GM12872 (cell line): ENCODE measurements around the gene TMPRSS6.

Experiments used
- CTCF ChIP-seq: IDR thresholded peaks from 3 replicates; pipeline ENCODE4 v1.5.1; 2011; ENCODE audit warnings: low read depth, mild to moderate bottlenecking, low read length, moderate library complexity; ENCODE audit not compliant: insufficient read depth

Gene TMPRSS6

DNA sequence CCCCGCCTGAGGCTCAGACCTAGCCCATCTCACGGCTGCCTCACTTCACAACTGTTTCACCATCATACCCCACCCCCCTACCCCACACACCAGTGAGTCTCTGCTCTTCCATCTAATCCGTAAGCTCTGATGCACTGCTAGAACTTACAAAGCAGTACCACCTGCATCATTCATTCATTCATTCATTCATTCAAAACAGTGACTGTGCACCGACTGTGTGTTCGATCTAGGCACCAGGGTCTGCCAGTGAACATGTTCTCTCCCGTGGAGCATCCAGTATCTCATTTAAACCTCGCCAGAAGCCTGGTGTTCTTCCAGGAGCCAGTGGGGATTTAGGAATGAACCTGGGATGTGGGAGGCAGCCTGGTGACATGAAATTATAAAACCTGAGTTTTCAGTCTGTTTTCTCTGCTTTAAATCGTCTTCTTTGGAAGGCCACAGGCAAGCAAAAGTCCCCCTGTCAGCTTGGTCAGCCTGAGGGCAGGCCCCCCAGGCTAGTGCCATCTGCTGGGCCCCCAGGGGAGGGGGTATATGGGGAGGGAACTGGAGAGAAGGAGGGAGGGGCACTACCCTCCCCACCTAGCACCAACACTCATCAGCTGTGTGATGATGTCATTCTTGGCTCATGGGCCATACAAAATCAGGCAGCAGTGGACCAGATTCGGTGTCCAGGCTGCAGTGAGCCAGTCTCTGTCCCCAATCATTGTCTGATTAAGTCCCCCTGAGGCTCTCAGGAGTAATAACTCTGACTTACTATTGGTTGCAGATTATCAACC is 18.4 kb downstream of the TMPRSS6 start:
- TF ChIP-seq CTCF: no peak

DNA sequence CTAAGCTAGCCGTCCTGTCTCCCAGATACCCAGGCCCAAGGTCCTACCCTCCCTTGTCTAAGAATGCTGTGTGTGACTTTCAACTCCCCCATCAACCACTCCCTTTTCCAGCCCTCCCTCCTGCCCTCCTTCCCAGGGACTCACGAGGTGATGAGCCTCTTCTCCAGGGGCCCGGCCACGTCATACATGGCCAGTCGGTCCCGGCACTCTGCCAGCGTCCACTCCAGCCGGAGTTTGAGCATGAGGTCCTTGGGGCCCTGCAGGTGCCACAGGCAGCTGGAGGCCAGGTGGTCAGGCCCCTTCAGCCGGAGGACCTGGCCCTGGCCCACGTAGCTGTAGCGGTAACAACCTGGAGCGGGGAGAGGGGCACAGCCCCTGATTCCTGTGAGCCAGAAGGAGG is 20.1 kb downstream of the TMPRSS6 start:
- no peak for TF ChIP-seq CTCF

GRCh38 chr22:37088750-37089408 is 20.6 kb downstream of the TMPRSS6 start:
- no peak for TF ChIP-seq CTCF

- TF ChIP-seq CTCF: no peak
Observed at GRCh38 chr22:37088108-37088605, 21.4 kb downstream of the TMPRSS6 start.

DNA sequence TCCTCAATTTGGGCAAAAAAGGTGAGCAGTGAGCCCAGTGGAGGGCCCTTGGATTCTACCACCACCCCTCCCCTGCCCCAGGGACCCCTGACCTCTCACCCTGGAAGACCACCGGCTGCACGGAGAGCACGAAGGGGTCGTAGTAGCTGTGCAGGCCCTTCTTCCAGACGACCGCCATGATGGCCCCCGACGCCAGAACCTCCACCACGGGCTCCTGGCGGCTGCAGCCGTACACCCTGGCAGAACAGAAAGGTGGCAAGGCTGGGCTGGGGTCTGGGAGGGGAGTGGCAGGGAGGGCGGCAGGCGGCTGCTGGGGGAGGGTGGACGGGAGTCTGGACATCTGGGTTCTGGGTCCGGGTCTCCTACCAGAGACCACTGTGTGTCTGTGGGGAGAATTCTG is 23.3 kb downstream of the TMPRSS6 start:
- no peak for TF ChIP-seq CTCF

DNA sequence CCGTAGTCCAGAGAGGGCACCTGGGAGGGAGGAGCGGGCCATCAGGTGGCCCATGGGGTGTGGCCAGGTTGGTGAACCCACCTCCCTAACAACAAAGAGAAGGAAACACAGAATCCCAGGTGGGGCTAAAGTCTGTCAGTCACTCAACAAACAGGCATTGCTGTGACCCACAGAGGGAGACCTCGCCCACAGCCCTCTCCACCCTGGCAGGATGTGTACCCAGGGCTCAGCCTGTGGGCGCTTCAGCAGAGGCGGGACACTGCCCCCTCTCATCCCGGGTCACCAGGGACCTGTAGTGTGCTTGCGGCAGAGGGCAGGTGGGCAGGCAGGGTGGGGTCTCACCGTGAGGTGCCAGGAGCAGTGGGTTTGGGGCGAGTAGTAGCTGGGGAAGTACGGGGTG is 25.1 kb downstream of the TMPRSS6 start:
- no peak for TF ChIP-seq CTCF

GRCh38 chr22:37083914-37084313 is 25.6 kb downstream of the TMPRSS6 start:
- no peak for TF ChIP-seq CTCF
